Liver (tissue), 9 donors: ENCODE data around the gene ADO. TPM values are rescaled to one million over a fixed set of nuclear protein-coding genes. Genes with fewer than 3 reads are reported as not detected.

Source experiments
- DNase-seq: peaks from one replicate; pipeline ENCODE4 v3.0.0-alpha.2; 2017; ENCODE audit warnings: low spot score
- H3K27ac ChIP-seq, 2 donors: one replicate each; pipeline ENCODE4 v1.7.0; 2013; ENCODE audit warnings: inconsistent platforms in 2 of 2, low read length in 2 of 2, control low read depth in 1 of 2, low read depth in 1 of 2, mild to moderate bottlenecking in 1 of 2
- H3K27me3 ChIP-seq, 4 donors: one replicate each; pipeline versions ENCODE4 v1.6.1 to v1.7.0; 2013; ENCODE audit warnings: low read length in 3 of 4, inconsistent platforms in 1 of 4, mild to moderate bottlenecking in 1 of 4, moderate library complexity in 1 of 4; ENCODE audit not compliant: control insufficient read depth in 4 of 4, insufficient read depth in 4 of 4
- H3K36me3 ChIP-seq, 4 donors: one replicate each; pipeline versions ENCODE4 v1.6.1 to v1.7.0; 2013; ENCODE audit warnings: low read length in 3 of 4, mild to moderate bottlenecking in 3 of 4, low read depth in 1 of 4, moderate library complexity in 1 of 4; ENCODE audit not compliant: control insufficient read depth in 4 of 4, insufficient read depth in 3 of 4
- H3K4me1 ChIP-seq, 4 donors: one replicate each; pipeline versions ENCODE4 v1.6.1 to v1.7.0; 2013; ENCODE audit warnings: low read length in 3 of 4, mild to moderate bottlenecking in 3 of 4, moderate library complexity in 1 of 4; ENCODE audit not compliant: control insufficient read depth in 4 of 4, insufficient read depth in 4 of 4
- H3K4me3 ChIP-seq, 3 donors: one replicate each; pipeline versions ENCODE4 v1.6.1 to v1.7.0; 2013; ENCODE audit warnings: low read length in 3 of 3, control low read depth in 1 of 3, low read depth in 1 of 3, mild to moderate bottlenecking in 1 of 3
- H3K9ac ChIP-seq, 2 donors: one replicate each; pipeline ENCODE4 v1.7.0; 2013; ENCODE audit warnings: low read length in 2 of 2, mild to moderate bottlenecking in 2 of 2, moderate library complexity in 2 of 2, control low read depth in 1 of 2, low read depth in 1 of 2
- H3K9me3 ChIP-seq, 4 donors: one replicate each; pipeline versions ENCODE4 v1.6.1 to v1.7.0; 2013; ENCODE audit warnings: low read length in 3 of 4; ENCODE audit not compliant: control insufficient read depth in 4 of 4
- CTCF ChIP-seq: fragments of 150-350 bp; IDR thresholded peaks from 2 replicates; pipeline ENCODE4 v1.5.1; 2017; ENCODE audit warnings: improper control_type of control experiment, low read depth, low read length; ENCODE audit not compliant: missing input control
- EGR1 ChIP-seq, 2 donors: IDR thresholded peaks; 2 replicates each; pipeline ENCODE4 v1.6.1; 2016 to 2018; ENCODE audit warnings: antibody characterized with exemption in 2 of 2, low read depth in 2 of 2
- FOXA1 ChIP-seq: IDR thresholded peaks from 2 replicates; pipeline ENCODE4 v1.6.1; 2016; ENCODE audit warnings: antibody characterized with exemption
- FOXA2 ChIP-seq: IDR thresholded peaks from 2 replicates; pipeline ENCODE4 v1.6.1; 2016; ENCODE audit warnings: antibody characterized with exemption
- GABPA ChIP-seq, 2 donors: IDR thresholded peaks in 1 of 2; conservative IDR thresholded peaks in 1 of 2; 2 replicates each; pipeline ENCODE4 v1.6.1; 2016; ENCODE audit warnings: antibody characterized with exemption in 2 of 2, mild to moderate bottlenecking in 1 of 2, moderate library complexity in 1 of 2
- HNF4A ChIP-seq, 2 donors: conservative IDR thresholded peaks; 2 replicates each; pipeline ENCODE4 v1.6.1; 2016; ENCODE audit warnings: antibody characterized with exemption in 2 of 2, mild to moderate bottlenecking in 2 of 2
- JUND ChIP-seq, 2 donors: IDR thresholded peaks; 2 replicates each; pipeline ENCODE4 v1.6.1; 2016; ENCODE audit warnings: antibody characterized with exemption in 2 of 2
- MAX ChIP-seq: IDR thresholded peaks from 2 replicates; pipeline ENCODE4 v1.6.1; 2016; ENCODE audit warnings: antibody characterized with exemption
- NR2F2 ChIP-seq: IDR thresholded peaks from 2 replicates; pipeline ENCODE4 v1.6.1; 2016; ENCODE audit warnings: antibody characterized with exemption
- RAD21 ChIP-seq, 2 donors: IDR thresholded peaks; 2 replicates each; pipeline ENCODE4 v1.6.1; 2016; ENCODE audit warnings: antibody characterized with exemption in 2 of 2, mild to moderate bottlenecking in 2 of 2
- REST ChIP-seq: IDR thresholded peaks from 2 replicates; pipeline ENCODE4 v1.6.1; 2016; ENCODE audit warnings: antibody characterized with exemption, mild to moderate bottlenecking
- RXRA ChIP-seq, 2 donors: IDR thresholded peaks; 2 replicates each; pipeline ENCODE4 v1.6.1; 2017 to 2018; ENCODE audit warnings: antibody characterized with exemption in 2 of 2, mild to moderate bottlenecking in 1 of 2
- SP1 ChIP-seq: IDR thresholded peaks from 2 replicates; pipeline ENCODE4 v1.6.1; 2018; ENCODE audit warnings: antibody characterized with exemption, mild to moderate bottlenecking
- TAF1 ChIP-seq: conservative IDR thresholded peaks from 2 replicates; pipeline ENCODE4 v1.6.1; 2016; ENCODE audit warnings: antibody characterized with exemption, mild to moderate bottlenecking
- YY1 ChIP-seq: IDR thresholded peaks from 2 replicates; pipeline ENCODE4 v1.6.1; 2016; ENCODE audit warnings: antibody characterized with exemption, mild to moderate bottlenecking
- ZBTB33 ChIP-seq: IDR thresholded peaks from 2 replicates; pipeline ENCODE4 v1.6.1; 2016; ENCODE audit warnings: antibody characterized with exemption
- WGBS: extraction: QIAGEN DNeasy Blood & Tissue Kit; methylation state at CpG from one replicate; pipeline ENCODE4 v1.1.7; 2013; 5-methylcytosine and 5-hydroxymethylcytosine counted together
- polyA plus RNA-seq, 2 donors: library from polyadenylated mRNA; stranded (reverse) in 1 of 2; unstranded in 1 of 2; fragments of 200-250 nt in 1 of 2; fragments of >200 nt in 1 of 2; fragmentation: Nextera tagmentation in 1 of 2; extraction: Ambion mirVana in 1 of 2; gene quantifications; one replicate each; pipeline versions ENCODE4 v1.2.1 to v1.2.3, GENCODE V29; 2013 to 2015
- total RNA-seq, 2 donors: library from RNA; depleted of rRNA; stranded (reverse); fragments of >200 nt; gene quantifications; one replicate each; pipeline ENCODE4 v1.2.3, GENCODE V29; 2014
- donor health status: healthy.
- donor health status: healthy.
- donor health status: healthy.
- donor health status: healthy.
- donor health status: healthy.

ADO gene
- total and polyA plus RNA-seq, 4 donors, result 1.4 to 6.7 (median 5.5) TPM

- DNase-seq, result no peak
- 86% methylated on average over 14 of the region's 14 CpGs for WGBS
- H3K4me1 ChIP-seq, result peaks cover 0 to 1% (median 0%) of the 10 kb centered on the region in 4 donors
- no peak overlapping the region for H3K9ac ChIP-seq
- no peaks in the 10 kb centered on the region for H3K36me3 ChIP-seq
- H3K27ac ChIP-seq, result no peak overlapping the region
- H3K9me3 ChIP-seq, result no peaks in the 10 kb centered on the region
- H3K27me3 ChIP-seq, result no peaks in the 10 kb centered on the region
- H3K4me3 ChIP-seq, result no peak overlapping the region
- TF ChIP-seq REST, result no peak
- no peak for TF ChIP-seq RXRA (IDR thresholded peaks at IDR 0.05)
- TF ChIP-seq HNF4A (conservative IDR thresholded peaks at IDR 0.05), result no peak
- TF ChIP-seq ZBTB33, result no peak
- no peak for TF ChIP-seq RAD21 (IDR thresholded peaks at IDR 0.05)
- no peak for TF ChIP-seq JUND (IDR thresholded peaks at IDR 0.05)
These were observed 14.4 kb upstream of the ADO start for GRCh38 chr10:62790019-62790555.

GRCh38 chr10:62790571-62790970, 13.9 kb upstream of the ADO start:
- no peak for DNase-seq
- Histone ChIP-seq H3K4me3 (no peak overlapping the region), H3K27ac (no peak overlapping the region), H3K27me3 (no peaks in the 10 kb centered on the region), H3K4me1 (peaks cover 0 to 1% (median 0%) of the 10 kb centered on the region in 4 donors), H3K9ac (no peak overlapping the region), H3K9me3 (no peaks in the 10 kb centered on the region), H3K36me3 (no peaks in the 10 kb centered on the region)
- 87% methylated on average over 2 of the region's 2 CpGs for WGBS
- TF ChIP-seq REST (no peak), RAD21 (IDR thresholded peaks at IDR 0.05) (no peak), MAX (no peak), NR2F2 (no peak), GABPA (IDR thresholded peaks at IDR 0.05 in 1 of 2, conservative IDR thresholded peaks at IDR 0.05 in 1 of 2) (no peak), FOXA2 (no peak), TAF1 (no peak), FOXA1 (no peak), RXRA (IDR thresholded peaks at IDR 0.05) (no peak), JUND (IDR thresholded peaks at IDR 0.05) (no peak), YY1 (no peak), CTCF (no peak), EGR1 (IDR thresholded peaks at IDR 0.05; ENCODE audit: low read depth in 2 of 2) (no peak), SP1 (no peak)
